ENCODE results near the gene IGSF11. TPM values are rescaled to one million over a fixed set of nuclear protein-coding genes. Genes with fewer than 3 reads are reported as not detected.
"Not testable (repeated sequence)": the region's sequence is repeated elsewhere in the genome, so short reads cannot be mapped to it uniquely, and the experiment has no call there.

IGSF11 gene
- total RNA-seq: 0.14 TPM in 1 of 2 replicates, not detected in the other

DNA sequence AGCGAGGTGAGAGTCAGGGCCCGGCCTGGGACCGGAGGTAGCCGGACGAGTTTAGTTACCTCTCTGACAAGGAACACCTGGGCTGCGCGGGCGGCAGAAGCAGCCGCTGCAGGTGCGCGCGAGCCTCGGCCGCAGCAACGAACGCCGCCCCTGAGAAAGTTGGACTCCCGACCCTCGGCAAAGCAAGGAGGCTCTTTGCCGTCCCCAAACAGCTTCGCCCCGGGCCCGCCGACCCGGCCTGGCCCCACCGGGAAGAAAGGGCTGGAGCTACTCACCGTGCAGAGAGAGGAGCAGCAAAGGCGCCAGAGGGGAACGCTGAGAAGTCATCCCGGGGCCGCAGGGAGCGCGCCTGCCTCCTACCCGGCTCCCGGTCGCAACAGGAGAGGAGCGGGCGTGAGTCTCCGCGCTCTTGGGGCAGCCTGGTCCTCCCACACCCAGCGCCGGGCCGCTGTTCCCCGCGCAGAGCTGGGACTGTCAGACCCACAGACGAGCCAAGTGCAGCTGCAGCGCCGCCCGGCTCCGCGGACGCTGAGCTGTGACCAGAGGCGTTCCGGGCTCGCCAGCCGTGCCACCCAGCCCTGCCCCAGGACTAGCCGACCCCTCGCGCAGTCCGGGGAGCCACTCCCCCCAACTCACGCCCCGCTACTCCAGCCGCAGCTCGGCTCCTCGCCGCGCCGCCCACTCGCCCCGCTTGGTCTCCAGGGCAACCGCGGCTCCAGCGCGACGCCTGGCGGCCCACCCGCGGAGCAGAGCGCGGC lies at the start of gene IGSF11:
Gene IGSF11 (minus strand): TSS at position 591 of the 758 bp plus-strand sequence. CDS start 264 bp downstream, at position 327.
- intact Hi-C loops (cut with micrococcal nuclease): loop anchor here (1.0 to 5.0 kb wide), 4 partner anchors 64 to 206 kb away; partner anchors contain the start of gene B4GALT4

GRCh38 chr3:119080364-119080763 lies 45.7 kb upstream of the IGSF11 start:
- intact Hi-C loops (cut with micrococcal nuclease): no loop called here

DNA sequence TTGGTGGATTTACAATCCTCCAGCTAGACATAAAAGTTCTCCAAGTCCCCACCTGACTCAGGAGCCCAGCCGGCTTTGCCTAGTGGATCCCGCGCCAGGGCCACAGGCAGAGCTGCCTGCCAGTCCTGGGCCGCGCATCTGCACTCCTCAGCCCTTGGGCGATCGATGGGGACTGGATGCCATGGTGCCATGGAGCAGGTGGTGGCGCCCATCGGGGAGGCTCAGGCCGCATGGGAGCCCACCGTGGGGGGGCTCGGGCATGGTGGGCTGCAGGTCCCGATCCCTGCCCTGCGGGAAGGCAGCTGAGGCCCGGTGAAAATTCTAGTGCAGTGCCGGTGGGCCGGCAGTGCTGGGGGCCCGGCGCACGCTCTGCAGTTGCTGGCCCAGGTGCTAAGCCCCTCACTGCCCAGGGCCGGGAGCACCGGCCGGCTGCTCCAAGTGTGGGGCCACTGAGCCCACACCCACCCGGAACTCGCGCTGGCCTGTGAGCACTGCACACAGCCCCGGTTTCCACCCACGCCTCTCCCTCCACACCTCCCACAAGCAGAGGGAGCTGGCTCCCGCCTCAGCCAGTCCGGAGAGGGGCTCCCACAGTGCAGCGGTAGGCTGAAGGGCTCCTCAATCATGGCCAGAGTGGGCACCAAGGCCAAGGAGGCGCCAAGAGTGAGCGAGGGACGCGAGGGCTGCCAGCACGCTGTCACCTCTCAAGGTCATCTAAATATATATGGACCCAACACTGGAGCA lies 38.8 kb upstream of the IGSF11 start:
- intact Hi-C loops (cut with micrococcal nuclease): no loop called here

GRCh38 chr3:119072451-119072850 lies 37.8 kb upstream of the IGSF11 start:
- intact Hi-C loops (cut with micrococcal nuclease): not testable (repeated sequence)

GRCh38 chr3:119069725-119070124 lies 35.1 kb upstream of the IGSF11 start:
- intact Hi-C loops (cut with micrococcal nuclease): no loop called here

DNA sequence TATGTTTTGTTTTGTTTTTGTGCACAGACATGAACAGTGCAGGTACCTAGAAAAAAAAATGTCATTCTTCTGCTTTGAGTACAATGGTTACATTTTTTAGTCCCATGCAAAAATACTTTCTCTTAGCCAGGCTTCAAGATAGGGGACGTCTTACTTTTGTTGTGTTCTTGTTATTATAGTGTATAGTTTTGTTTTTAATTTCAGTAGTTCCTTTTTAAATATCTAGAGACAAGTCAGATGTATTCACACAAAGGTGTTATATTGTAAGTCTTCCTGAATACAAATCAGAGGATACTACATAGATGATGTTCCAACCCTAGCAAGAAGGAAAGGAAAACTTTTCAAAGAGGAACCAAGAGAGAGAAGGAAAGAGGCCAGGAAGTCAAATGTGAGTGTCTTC lies 28.8 kb upstream of the IGSF11 start:
- intact Hi-C loops (cut with micrococcal nuclease): no loop called here

DNA sequence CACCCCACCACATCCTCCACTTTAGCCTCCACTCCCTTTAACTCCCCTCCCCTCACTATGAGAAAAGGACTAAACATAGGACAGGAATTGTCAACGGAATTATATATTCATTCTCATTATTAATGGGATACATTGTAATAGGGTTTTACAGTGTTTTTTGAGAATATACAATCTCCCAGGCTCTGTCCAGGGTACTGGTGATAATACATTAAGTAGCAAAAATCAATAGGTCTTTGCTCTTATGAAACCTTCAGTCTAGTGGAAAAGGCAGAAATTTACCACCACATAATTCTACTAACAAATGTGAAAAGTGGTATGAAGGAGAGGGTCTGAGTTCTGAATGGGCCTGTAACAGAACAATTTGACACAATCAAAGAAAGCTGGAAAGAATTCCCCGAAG lies 28.2 kb upstream of the IGSF11 start:
- intact Hi-C loops (cut with micrococcal nuclease): no loop called here

DNA sequence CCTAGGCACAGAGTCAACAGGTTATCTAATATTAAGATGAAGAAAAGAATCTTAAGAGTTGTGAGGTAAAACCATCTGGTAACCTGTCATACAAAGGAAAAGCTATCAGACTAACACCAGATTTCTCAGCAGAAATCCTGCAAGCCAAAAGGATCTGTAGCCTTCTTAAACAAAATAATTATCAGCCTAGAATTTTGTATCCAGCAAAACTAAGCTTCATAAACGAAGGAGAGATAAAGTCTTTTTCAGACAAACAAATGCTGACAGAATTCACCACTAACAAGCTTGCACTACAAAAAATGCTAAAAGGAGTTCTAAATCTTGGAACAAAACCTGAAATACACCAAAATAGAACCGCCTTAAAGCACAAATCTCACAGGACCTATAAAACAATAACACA lies 9.9 kb upstream of the IGSF11 start:
- intact Hi-C loops (cut with micrococcal nuclease): no loop called here

DNA sequence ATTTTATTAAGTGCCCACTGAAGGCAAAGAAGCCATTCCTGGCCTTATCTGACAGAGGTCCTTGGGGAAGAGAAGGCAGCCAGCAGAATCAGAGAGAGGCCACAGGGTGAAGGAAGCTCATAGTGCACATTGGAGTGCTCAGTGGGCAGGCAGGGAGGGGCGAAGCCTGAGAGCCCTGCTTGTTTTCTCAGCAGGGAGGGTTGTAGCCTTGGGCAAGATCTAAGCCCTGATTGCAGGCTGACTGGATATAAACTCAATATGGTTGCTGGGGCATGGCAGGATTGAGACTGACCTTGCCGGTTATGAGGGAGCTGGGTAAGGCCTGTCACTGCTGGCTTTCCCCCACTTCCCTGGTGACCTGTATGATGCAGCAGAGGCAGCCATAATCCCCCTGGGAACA lies 7.5 kb upstream of the IGSF11 start:
- intact Hi-C loops (cut with micrococcal nuclease): no loop called here

DNA sequence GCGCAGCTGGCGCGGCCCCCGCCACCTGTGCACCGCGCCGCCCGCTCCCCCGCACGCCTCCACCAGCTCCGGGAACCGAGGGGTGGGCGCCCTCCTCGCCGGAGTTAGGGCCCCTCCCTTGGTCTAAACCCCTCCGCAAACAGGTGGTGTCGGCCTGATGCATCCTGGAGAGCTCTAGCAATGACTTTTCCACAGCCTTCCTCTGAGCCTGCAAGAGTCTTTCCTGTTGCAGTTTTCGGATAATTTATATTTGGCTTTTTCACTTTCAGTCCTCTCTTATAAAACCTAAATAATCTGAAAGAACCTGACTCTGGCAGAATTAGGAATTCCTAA lies 334 bp upstream of the IGSF11 start:
- intact Hi-C loops (cut with micrococcal nuclease): loop anchor here (2.0 kb wide), 2 partner anchors 64 to 206 kb away; partner anchors contain the start of gene B4GALT4

DNA sequence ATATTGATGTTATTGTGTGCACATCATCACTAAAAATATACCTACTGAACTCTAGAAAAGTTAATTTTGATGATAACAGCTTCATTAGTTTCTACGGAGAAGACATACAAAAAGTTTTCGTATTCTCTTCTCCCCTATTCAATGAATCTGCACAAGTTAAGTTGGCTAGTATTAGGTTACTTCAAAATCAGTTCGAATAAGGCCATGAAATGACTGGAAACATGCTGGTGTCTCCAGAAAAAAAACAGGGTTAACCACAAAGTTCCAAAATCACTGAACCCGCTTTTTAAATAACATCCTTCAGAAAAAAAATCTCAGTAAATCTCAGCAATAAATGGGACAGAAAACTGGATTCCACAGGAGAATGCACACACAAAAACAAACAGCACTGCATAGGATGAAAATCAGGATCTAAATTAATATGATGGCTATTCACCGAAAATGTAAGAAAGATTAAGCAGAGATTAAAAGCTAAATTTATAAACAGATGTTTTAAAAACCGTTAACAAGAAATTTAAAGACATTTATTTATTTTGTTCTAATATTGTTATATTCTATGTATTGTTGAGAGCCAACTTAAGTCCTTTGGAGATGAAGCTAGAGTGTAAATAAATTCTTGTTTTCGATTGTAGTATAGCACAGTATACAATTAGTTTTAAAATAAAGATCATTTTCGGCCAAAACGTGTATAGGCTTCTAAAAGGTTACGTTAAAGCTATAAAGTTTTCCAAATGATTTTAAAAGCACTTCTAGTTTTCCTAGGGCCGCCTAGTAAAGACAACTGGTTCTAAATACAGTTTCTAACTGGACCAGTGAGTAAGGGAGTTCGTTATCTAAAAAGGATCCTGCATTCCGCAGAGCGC lies 1.0 kb downstream of the IGSF11 start:
- intact Hi-C loops (cut with micrococcal nuclease): loop anchor here (1.0 to 5.0 kb wide), 4 partner anchors 65 to 207 kb away; partner anchors contain the start of gene B4GALT4

- intact Hi-C loops (cut with micrococcal nuclease): no loop called here
Observed at GRCh38 chr3:119025171-119025795, 9.4 kb downstream of the IGSF11 start.

GRCh38 chr3:119019767-119020518 lies 14.7 kb downstream of the IGSF11 start:
- intact Hi-C loops (cut with micrococcal nuclease): no loop called here

DNA sequence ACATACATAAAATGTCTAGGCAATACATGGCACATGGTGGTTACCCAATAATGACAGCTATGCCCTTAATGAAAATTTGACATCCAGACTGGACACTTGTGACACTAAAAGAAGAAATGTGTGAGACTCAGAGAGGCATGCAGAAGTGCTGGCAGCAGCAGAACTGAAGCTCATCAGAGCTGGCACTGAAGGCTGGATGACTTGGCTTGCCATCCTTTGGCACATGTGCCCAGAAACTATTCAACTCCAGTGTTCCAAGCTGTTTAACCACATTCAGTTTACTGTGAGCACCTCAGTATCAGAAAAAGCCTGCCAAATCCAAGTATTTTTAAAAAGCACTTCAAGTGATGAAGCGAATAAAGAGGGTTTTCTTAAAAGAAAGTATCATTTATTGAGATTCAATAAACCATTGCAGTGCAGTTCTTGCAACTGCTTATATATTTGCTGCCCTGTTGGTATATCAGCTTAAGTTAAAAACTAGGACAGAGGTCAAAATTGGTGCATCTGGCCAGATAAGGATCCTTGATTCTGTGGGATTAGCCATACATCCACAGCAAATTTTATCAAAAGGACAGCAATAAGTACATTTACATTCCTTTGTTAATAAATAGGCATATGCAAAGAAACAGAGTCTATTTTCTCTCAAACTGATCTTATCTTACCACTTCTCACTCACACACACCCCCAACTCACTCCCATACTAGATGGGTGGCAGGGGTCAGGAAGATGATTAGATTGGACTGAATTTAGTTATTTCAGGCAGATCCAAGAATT lies 15.8 kb downstream of the IGSF11 start:
- intact Hi-C loops (cut with micrococcal nuclease): no loop called here

DNA sequence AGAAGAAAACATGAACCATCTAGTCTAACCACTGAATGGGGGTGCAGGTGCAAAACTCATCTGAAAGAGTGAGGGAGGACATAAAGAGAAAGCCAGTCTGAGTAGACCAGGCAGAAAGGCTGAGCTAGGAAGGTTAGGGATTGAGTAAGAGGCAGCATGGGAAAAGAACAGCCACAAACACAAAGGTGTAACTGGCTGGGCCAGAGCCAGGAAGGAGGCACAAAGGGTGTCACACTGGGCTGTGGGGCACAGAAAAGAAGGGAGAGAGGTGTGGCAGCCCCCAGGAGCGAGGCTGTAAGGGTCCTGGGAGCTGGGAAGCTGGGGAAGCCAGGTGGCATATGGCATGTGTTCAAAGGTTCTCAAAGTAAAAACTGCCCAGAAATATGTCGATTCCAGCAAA lies 18.7 kb downstream of the IGSF11 start:
- intact Hi-C loops (cut with micrococcal nuclease): no loop called here

DNA sequence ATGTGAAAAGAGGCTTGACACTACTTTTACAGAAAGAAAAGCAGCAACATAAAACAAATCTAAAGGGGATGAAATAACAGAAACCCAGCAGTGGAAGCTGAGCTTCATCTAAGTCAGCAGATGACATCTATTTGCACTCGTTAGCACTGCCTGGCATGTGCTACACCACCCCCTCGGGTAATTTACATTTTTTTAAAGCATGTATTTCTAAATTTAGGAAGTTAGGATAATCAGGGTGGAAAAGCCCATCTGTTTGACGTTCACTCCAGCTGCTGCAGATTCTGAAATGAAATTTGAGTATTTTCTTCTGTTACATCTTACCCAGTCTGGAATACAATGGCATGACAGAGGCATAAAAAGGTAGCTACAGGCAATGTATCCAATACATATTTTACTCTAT lies 20.7 kb downstream of the IGSF11 start:
- intact Hi-C loops (cut with micrococcal nuclease): no loop called here

- intact Hi-C loops (cut with micrococcal nuclease): no loop called here
Observed at GRCh38 chr3:119011528-119011927, 23.1 kb downstream of the IGSF11 start.

DNA sequence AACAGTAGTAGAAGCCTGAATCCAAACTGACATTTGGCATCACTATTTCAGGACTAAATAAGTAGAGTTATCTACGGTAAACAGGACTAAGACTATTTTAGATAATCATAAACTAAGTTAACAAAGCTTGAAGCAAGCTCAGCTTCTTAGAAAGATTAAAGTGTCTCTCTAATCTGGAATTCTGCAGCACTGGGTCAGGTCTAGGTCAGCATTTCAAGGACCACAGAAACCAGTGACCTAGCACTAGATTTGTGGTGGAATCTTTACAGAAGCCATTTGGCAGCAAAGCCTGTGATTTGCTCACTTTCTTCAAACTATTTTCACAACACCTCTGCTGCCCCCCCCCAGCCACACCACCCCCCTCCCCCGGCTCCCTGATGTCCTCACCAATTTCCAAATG lies 37.5 kb downstream of the IGSF11 start:
- intact Hi-C loops (cut with micrococcal nuclease): no loop called here

GRCh38 chr3:118991775-118992174 lies 42.9 kb downstream of the IGSF11 start:
- intact Hi-C loops (cut with micrococcal nuclease): no loop called here

All from T-helper 2 cell treated with Interferon-gamma antibody and Interleukin-4, amounts not matched to agents 100 ng/mL and 5 ng/mL, for 36 hours (primary cell).